Loucy (cell line): Measurements from ENCODE around the gene DCBLD2.

ENCODE experiments used
- H2AFZ ChIP-seq: fragments of 200-600 bp; sonication (generic); 2 replicates; pipeline ENCODE4 v1.6.0; 2016; ENCODE audit warnings: antibody characterized with exemption, mild to moderate bottlenecking, low read length, moderate library complexity
- H3F3A ChIP-seq: fragments of 200-600 bp; 2 replicates; pipeline ENCODE4 v1.6.0; 2016; ENCODE audit warnings: antibody characterized with exemption, low read depth, mild to moderate bottlenecking
- H3K27me3 ChIP-seq: fragments of 200-600 bp; sonication (generic); 2 replicates; pipeline ENCODE4 v1.6.1; 2014; ENCODE audit warnings: low read length, mild to moderate bottlenecking; ENCODE audit not compliant: insufficient read depth, poor library complexity, severe bottlenecking
- H3K36me3 ChIP-seq: fragments of 200-600 bp; sonication (generic); 2 replicates; pipeline ENCODE4 v1.6.1; 2016; ENCODE audit warnings: low read length; ENCODE audit not compliant: insufficient read depth
- H3K4me1 ChIP-seq: fragments of 200-600 bp; sonication (generic); 2 replicates; pipeline ENCODE4 v1.5.1; 2014; ENCODE audit warnings: low read length, mild to moderate bottlenecking; ENCODE audit not compliant: insufficient read depth, poor library complexity, severe bottlenecking
- H3K4me2 ChIP-seq: fragments of 200-600 bp; sonication (generic); 2 replicates; pipeline ENCODE4 v1.6.0; 2014; ENCODE audit warnings: antibody characterized with exemption, low read length, low read depth, mild to moderate bottlenecking; ENCODE audit not compliant: poor library complexity, severe bottlenecking
- H3K4me3 ChIP-seq: fragments of 200-600 bp; sonication (generic); 2 replicates; pipeline ENCODE4 v1.5.1; 2014; ENCODE audit warnings: low read length, mild to moderate bottlenecking, mixed read lengths; ENCODE audit not compliant: poor library complexity, severe bottlenecking
- H3K79me2 ChIP-seq: fragments of 200-600 bp; sonication (generic); 2 replicates; pipeline ENCODE4 v1.6.1; 2014; ENCODE audit warnings: low read length; ENCODE audit not compliant: insufficient read depth
- H3K9ac ChIP-seq: fragments of 200-600 bp; sonication (generic); 2 replicates; pipeline ENCODE4 v1.6.0; 2014; ENCODE audit warnings: mild to moderate bottlenecking, low read depth, low read length, moderate library complexity; ENCODE audit not compliant: poor library complexity, severe bottlenecking
- H3K9me2 ChIP-seq: fragments of 200-600 bp; sonication (generic); replicated peaks from 2 replicates; pipeline ENCODE4 v1.6.1; 2016; ENCODE audit warnings: low read depth, low read length, mixed read lengths
- H3K9me3 ChIP-seq: fragments of 200-600 bp; sonication (generic); 2 replicates; pipeline ENCODE4 v1.6.1; 2014; ENCODE audit warnings: mild to moderate bottlenecking, antibody characterized with exemption, low read length, low read depth; ENCODE audit not compliant: insufficient read depth
- H4K20me1 ChIP-seq: fragments of 200-600 bp; sonication (generic); 2 replicates; pipeline ENCODE4 v1.6.0; 2014; ENCODE audit warnings: antibody characterized with exemption, low read length, mild to moderate bottlenecking; ENCODE audit not compliant: insufficient read depth, poor library complexity, severe bottlenecking
- EZH2phosphoT487 ChIP-seq: fragments of 200-600 bp; IDR thresholded peaks from 2 replicates; pipeline ENCODE4 v1.6.1; 2018; ENCODE audit warnings: antibody characterized with exemption, mild to moderate bottlenecking, moderate library complexity, borderline replicate concordance
- TF ChIP-seq, protein P1 (sequence below): fragments of 200-600 bp; sonication (generic); conservative IDR thresholded peaks from 2 replicates; pipeline ENCODE4 v1.5.1; 2014; ENCODE audit warnings: mild to moderate bottlenecking, antibody characterized with exemption, low read length

Gene DCBLD2

DNA sequence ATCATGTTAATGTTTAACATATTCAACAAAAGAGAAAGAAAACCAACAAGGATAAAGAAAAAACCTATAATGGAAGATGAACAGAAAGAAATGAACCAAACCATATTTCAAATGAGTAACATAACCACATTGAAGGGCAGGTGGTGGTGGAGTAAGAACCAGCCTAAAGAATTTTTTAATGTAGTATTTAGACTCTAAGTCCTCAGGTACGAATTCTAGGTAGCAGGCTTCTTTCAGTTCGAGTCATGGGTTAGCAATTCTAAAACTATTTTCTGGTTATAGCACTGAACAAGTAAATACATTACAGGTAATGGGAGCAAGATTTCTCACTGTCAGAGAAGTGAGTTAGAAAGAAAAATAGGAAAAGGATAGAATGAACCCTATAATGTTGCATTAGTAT is 24.4 kb downstream of the DCBLD2 start:
- no peaks in the 10 kb centered on the region for H3K79me2 ChIP-seq
- TF ChIP-seq EZH2phosphoT487, result no peak
- TF ChIP-seq, protein P1, sequence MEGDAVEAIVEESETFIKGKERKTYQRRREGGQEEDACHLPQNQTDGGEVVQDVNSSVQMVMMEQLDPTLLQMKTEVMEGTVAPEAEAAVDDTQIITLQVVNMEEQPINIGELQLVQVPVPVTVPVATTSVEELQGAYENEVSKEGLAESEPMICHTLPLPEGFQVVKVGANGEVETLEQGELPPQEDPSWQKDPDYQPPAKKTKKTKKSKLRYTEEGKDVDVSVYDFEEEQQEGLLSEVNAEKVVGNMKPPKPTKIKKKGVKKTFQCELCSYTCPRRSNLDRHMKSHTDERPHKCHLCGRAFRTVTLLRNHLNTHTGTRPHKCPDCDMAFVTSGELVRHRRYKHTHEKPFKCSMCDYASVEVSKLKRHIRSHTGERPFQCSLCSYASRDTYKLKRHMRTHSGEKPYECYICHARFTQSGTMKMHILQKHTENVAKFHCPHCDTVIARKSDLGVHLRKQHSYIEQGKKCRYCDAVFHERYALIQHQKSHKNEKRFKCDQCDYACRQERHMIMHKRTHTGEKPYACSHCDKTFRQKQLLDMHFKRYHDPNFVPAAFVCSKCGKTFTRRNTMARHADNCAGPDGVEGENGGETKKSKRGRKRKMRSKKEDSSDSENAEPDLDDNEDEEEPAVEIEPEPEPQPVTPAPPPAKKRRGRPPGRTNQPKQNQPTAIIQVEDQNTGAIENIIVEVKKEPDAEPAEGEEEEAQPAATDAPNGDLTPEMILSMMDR, result no peak
- no peak overlapping the region for H3K4me2 ChIP-seq
- H3K4me1 ChIP-seq, result no peaks in the 10 kb centered on the region
- no peak overlapping the region for H2AFZ ChIP-seq
- H3K9me2 ChIP-seq, result no peaks in the 10 kb centered on the region
- no peak overlapping the region for H3K9ac ChIP-seq
- H4K20me1 ChIP-seq, result no peaks in the 10 kb centered on the region
- peaks cover 10% of the 10 kb centered on the region; the same call in 1 of the 2 replicates for H3K36me3 ChIP-seq
- no peak overlapping the region for H3K4me3 ChIP-seq
- no peaks in the 10 kb centered on the region for H3K9me3 ChIP-seq
- H3F3A ChIP-seq, result no peaks in the 10 kb centered on the region
- H3K27me3 ChIP-seq, result no peaks in the 10 kb centered on the region

DNA sequence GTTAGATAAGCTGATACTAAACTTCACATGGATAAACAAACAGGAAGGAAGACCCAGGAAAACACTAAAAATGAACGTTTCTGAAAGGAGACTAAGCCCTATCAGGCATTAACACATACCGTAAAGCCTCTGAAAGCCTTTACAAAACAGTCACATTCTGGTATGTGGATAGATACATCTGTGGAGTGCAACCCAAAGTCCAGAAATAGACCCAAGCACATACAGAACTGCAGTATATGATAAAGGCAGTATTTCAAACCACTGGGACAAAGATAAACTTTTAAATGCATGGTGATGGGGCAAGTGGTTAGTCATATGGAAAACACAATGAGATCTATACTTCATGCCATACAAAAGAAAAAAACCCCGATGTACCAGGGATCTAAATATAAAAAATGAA is 26.0 kb downstream of the DCBLD2 start:
- Histone ChIP-seq H3K9me3 (no peaks in the 10 kb centered on the region), H3K9ac (no peak overlapping the region), H3K9me2 (no peaks in the 10 kb centered on the region), H3K4me3 (no peak overlapping the region), H2AFZ (no peak overlapping the region), H3F3A (no peaks in the 10 kb centered on the region), H3K4me1 (no peaks in the 10 kb centered on the region), H4K20me1 (no peaks in the 10 kb centered on the region), H3K36me3 (peaks cover 6% of the 10 kb centered on the region; the same call in 1 of the 2 replicates), H3K79me2 (no peaks in the 10 kb centered on the region), H3K4me2 (no peak overlapping the region), H3K27me3 (no peaks in the 10 kb centered on the region)
- TF ChIP-seq, protein P1, result no peak
- no peak for TF ChIP-seq EZH2phosphoT487

DNA sequence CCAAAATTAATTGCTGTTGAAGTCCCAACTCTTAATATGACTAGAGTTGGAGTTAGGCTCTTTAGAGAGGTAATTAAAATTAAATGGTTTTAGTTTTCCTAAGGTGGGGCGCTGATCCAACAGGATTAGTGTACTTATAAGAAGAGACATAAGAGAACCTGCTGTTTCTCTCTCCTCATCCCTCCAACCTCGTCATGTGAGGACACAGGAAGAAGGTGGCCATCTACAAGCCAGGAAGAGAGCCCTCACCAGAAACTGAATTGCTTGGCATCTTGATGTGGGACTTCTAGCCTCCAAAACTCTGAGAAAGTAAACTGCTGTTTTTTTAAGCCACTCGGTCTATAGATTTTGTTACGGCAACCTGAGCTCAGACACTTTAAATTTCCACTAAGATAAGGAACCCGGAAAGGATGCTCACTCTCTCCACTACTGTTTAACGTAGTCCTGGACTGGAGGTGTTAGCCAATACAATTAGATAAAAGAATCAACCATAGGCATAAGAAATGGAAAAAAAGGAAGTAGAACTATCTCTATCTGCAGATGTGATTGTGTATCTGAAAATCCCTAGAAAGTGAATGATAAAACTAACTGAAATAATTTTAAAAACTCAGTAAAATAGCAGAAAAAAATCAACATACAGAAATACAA is 26.8 kb downstream of the DCBLD2 start:
- Histone ChIP-seq H3K79me2 (no peaks in the 10 kb centered on the region), H3K9me2 (no peaks in the 10 kb centered on the region), H3K4me3 (no peak overlapping the region), H3K9me3 (no peaks in the 10 kb centered on the region), H3K36me3 (no peaks in the 10 kb centered on the region), H3K4me2 (no peak overlapping the region), H3F3A (no peaks in the 10 kb centered on the region), H4K20me1 (no peaks in the 10 kb centered on the region), H3K9ac (no peak overlapping the region), H2AFZ (no peak overlapping the region), H3K27me3 (no peaks in the 10 kb centered on the region), H3K4me1 (no peaks in the 10 kb centered on the region)
- TF ChIP-seq EZH2phosphoT487, result no peak
- TF ChIP-seq, protein P1, result no peak
